Stimulated activated effector memory CD8-positive, alpha-beta T cell treated with anti-CD3 and anti-CD28 coated beads, Interleukin-12 subunit alpha, Interleukin-12 subunit beta, amount 100 ng/mL, for 72 hours (primary cell): ENCODE results near the gene ZYX.

Source experiments
- ATAC-seq: fragments of 150-1000 bp; cut with Tn5 transposase; 2 replicates; pipeline ENCODE4 v1.10.0; 2021
- DNase-seq, 2 donors: peaks; one replicate each; pipeline ENCODE4 v3.0.0; 2021 to 2022; ENCODE audit warnings: low spot score in 2 of 2
- H3K27ac Mint-ChIP-seq: one replicate; pipeline ENCODE4 v1.8.0; 2022; ENCODE audit warnings: mild to moderate bottlenecking, mixed read lengths
- H3K36me3 Mint-ChIP-seq: one replicate; pipeline ENCODE4 v1.8.0; 2022; ENCODE audit warnings: mild to moderate bottlenecking, mixed read lengths
- H3K4me1 Mint-ChIP-seq: one replicate; pipeline ENCODE4 v1.8.0; 2022; ENCODE audit warnings: mixed read lengths
- H3K4me3 Mint-ChIP-seq: one replicate; pipeline ENCODE4 v1.8.0; 2022; ENCODE audit warnings: mild to moderate bottlenecking, mixed read lengths
- H3K9me3 Mint-ChIP-seq: one replicate; pipeline ENCODE4 v1.8.0; 2022; ENCODE audit warnings: mixed read lengths

Gene ZYX

DNA sequence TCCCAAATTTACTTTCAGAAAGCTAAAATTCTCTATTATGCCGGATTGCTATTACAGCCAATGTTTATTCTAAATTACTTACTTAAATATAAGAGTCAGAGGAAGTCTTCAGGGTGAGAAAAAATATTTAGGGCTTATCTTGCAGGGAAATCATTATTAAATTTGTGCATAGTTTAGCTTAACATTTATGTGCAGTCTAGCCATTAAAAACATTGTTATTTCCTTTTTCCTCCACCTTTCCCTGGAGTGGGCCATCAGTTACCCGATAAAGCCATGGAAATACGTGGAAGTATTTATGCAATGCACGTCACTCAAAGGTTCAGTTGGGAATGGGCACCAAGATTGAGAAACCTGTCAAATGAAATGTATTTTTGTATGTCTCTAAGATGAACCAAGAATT, 52.6 kb downstream of the ZYX start:
- H3K4me1 Mint-ChIP-seq, result peaks cover 9% of the 10 kb centered on the region
- no peaks in the 10 kb centered on the region for H3K36me3 Mint-ChIP-seq
- no peak overlapping the region for H3K4me3 Mint-ChIP-seq
- ATAC-seq, result no peak
- DNase-seq, result no peak
- no peaks in the 10 kb centered on the region for H3K9me3 Mint-ChIP-seq
- H3K27ac Mint-ChIP-seq, result no peak overlapping the region

DNA sequence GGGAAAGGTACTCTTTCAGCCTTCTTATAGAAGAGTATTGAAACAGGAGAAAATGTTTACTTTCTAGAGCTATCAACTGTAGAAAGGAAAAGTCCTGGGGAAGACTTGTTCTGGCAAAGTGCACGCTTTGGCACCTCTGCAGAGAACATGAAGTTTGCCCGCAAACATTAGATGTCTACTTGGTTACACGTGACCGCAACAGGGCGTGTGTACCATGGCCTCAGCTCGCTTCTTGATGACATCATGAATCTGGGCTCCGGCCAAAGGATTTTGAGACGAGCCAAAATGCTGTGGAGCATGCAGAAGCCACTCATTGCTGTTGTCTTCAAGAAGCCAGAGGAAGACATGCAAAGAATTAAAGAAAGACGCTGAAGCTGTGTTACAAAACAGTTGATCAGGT, 53.5 kb downstream of the ZYX start:
- Mint-ChIP-seq H3K4me3 (no peak overlapping the region), H3K9me3 (no peaks in the 10 kb centered on the region), H3K27ac (no peak overlapping the region), H3K36me3 (no peaks in the 10 kb centered on the region), H3K4me1 (peaks cover 9% of the 10 kb centered on the region)
- DNase-seq (no peak), ATAC-seq (no peak)

DNA sequence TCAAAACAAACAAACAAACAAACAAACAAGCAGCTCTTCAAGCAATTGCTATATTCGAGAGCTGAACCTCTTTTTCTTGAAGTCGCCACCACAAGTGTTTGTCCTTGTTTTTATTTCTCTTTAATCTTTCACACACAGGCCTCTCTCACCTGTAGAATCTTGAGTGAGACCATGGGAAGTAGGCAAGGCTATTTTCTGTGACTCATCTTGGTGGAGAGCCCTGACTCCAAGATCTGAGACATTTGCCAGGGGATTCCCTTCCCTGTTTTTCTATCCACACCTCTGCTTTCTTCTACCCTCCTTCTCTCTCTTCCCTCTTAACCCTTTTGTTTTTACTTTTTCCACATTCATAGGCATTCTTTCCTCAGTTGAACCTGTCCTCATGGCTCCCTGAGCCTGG, 54.1 kb downstream of the ZYX start:
- Mint-ChIP-seq H3K4me3 (no peak overlapping the region), H3K36me3 (no peaks in the 10 kb centered on the region), H3K27ac (no peak overlapping the region), H3K4me1 (peaks cover 9% of the 10 kb centered on the region), H3K9me3 (no peaks in the 10 kb centered on the region)
- no peak for ATAC-seq
- DNase-seq, result no peak

DNA sequence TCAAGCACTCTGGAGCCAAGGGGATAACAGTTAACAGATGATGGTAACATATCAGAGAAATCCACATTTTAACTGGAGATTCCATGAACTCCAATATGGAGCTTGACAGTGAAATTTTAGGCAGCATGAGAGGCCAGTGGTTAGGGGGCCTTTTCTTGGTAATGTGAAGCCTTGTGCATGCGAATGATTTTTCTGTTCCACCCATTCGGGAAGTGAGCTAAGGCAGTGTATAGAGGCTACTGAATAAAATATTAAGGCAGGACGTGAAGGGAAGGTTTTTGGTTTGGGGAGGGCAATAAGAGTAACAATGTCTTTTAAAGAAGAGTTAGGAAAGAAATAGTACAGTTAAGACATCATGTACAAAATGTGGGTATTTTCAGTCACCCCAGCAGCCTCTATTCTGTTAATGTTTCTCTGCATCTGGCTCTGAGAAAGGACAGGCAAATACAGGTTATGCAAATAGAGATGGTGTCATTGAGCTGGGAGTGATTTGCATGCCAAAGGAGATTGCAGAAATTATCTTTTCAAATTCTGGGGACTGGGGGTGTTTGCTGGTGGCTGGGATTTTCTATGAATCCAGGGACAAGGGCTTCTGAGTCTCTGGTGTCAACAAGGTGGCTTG, 55.3 kb downstream of the ZYX start:
- Mint-ChIP-seq H3K4me3 (no peak overlapping the region), H3K36me3 (no peaks in the 10 kb centered on the region), H3K9me3 (no peaks in the 10 kb centered on the region), H3K27ac (no peak overlapping the region), H3K4me1 (peaks cover 9% of the 10 kb centered on the region)
- DNase-seq (no peak), ATAC-seq (no peak)

- Mint-ChIP-seq H3K36me3 (no peaks in the 10 kb centered on the region), H3K4me3 (no peak overlapping the region), H3K9me3 (no peaks in the 10 kb centered on the region), H3K4me1 (peaks cover 9% of the 10 kb centered on the region), H3K27ac (peak overlapping the region; percentile 35)
- peak; percentile 31 for ATAC-seq
- DNase-seq, result no peak
Measured at GRCh38 chr7:143437578-143437977, 56.4 kb downstream of the ZYX start.

DNA sequence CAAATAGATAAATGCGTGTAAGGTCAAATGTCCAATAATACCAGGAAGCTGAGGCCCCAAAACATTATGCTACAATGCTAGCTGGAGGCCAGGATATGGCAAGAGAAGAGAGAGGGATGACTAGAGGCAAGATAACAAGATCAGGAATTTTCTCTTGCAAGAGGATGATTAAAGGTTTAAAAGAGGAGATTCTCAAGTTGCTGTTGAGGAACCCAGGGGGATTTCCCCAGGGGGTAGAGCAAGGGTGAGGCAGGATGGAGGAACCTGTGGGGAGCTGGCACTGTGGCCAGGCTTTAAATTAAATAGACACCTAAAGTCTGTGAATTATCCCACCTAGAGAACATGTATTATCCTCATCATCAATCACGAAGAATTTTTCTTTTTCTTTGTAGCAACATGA, 58.7 kb downstream of the ZYX start:
- Mint-ChIP-seq H3K27ac (no peak overlapping the region), H3K36me3 (no peaks in the 10 kb centered on the region), H3K4me3 (no peak overlapping the region), H3K4me1 (peaks cover 9% of the 10 kb centered on the region), H3K9me3 (no peaks in the 10 kb centered on the region)
- no peak for DNase-seq
- ATAC-seq, result no peak
